ENCODE results near the gene SIN3B.

DNA sequence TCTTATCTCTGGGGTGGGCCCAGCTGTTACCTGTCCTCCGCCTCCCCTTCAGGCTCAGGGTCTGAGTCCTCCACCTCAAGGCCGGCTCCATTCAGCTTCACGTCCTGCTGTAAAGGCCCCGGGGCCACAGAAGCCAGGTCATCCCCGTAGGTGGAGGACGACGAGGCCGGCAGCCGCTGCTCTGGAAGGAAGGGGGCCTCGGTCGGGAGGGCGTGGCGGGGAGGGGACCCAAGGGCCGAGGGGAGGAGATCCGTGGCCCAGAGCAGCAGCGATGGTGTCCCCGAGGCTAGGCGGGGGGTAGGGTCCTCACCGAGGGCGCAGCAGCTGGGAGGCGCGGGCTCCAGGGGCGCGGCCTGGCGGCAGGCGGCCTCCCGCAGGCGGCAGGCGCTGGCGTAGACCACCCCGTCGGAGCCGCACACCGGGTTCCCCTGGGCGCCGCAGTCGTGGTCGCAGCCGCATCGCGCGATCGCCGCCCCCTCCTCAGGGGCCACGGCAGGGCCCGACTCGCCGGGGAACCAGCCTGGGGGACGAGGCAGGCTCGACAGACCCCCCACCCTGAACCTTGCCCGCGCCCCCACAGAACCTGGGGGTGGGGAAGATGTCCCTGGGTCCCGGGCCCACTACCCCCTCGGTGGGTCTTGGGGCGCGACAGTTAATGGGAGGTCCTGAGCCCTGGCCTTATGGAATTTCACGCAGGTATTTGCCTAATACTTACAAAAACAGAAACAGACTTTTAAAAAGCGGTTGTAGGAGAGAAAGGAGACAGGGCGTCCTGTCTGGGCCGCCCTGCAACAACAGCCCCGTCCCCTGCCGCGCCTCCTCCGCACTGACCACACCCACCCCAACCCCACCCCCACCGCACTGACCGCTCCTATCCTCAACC, 67.2 kb downstream of the SIN3B start:
- TF ChIP-seq, protein P1, sequence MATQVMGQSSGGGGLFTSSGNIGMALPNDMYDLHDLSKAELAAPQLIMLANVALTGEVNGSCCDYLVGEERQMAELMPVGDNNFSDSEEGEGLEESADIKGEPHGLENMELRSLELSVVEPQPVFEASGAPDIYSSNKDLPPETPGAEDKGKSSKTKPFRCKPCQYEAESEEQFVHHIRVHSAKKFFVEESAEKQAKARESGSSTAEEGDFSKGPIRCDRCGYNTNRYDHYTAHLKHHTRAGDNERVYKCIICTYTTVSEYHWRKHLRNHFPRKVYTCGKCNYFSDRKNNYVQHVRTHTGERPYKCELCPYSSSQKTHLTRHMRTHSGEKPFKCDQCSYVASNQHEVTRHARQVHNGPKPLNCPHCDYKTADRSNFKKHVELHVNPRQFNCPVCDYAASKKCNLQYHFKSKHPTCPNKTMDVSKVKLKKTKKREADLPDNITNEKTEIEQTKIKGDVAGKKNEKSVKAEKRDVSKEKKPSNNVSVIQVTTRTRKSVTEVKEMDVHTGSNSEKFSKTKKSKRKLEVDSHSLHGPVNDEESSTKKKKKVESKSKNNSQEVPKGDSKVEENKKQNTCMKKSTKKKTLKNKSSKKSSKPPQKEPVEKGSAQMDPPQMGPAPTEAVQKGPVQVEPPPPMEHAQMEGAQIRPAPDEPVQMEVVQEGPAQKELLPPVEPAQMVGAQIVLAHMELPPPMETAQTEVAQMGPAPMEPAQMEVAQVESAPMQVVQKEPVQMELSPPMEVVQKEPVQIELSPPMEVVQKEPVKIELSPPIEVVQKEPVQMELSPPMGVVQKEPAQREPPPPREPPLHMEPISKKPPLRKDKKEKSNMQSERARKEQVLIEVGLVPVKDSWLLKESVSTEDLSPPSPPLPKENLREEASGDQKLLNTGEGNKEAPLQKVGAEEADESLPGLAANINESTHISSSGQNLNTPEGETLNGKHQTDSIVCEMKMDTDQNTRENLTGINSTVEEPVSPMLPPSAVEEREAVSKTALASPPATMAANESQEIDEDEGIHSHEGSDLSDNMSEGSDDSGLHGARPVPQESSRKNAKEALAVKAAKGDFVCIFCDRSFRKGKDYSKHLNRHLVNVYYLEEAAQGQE (IDR thresholded peaks at IDR 0.05; ENCODE audit: insufficient read depth in 1 of 2, low read depth in 2 of 2, low read length in 2 of 2): no peak
- TF ChIP-seq POLR2AphosphoS5 (IDR thresholded peaks at IDR 0.05; ENCODE audit: low read depth, low read length): no peak
- no peak for TF ChIP-seq SIN3A (IDR thresholded peaks at IDR 0.05; ENCODE audit: borderline replicate concordance, insufficient read depth, low read length)
- no peak for TF ChIP-seq FOXP2 (optimal IDR thresholded peaks at IDR 0.05; ENCODE audit: borderline replicate concordance, extremely low read depth, extremely low read length, insufficient read depth)

Measured in PFSK-1 (cell line).